H9 (cell line): ENCODE data around the gene MICOS13. TPM values are rescaled to one million over a fixed set of nuclear protein-coding genes. Genes with fewer than 3 reads are reported as not detected.

Source experiments
- DNase-seq: peaks from one replicate; pipeline ENCODE4 v3.0.0-alpha.2; 2017
- H2AFZ ChIP-seq: one replicate; pipeline ENCODE4 v1.6.1; 2013; ENCODE audit warnings: mild to moderate bottlenecking, low read length, control low read depth, moderate library complexity
- H2AK5ac ChIP-seq: 2 replicates; pipeline ENCODE4 v1.6.1; 2013; ENCODE audit warnings: low read length, control low read depth, mixed read lengths; ENCODE audit not compliant: insufficient read length
- H2BK120ac ChIP-seq: one replicate; pipeline ENCODE4 v1.6.1; 2013; ENCODE audit warnings: low read depth, mild to moderate bottlenecking, low read length, control low read depth, inconsistent platforms; ENCODE audit not compliant: poor library complexity, severe bottlenecking
- H2BK12ac ChIP-seq: 2 replicates; pipeline ENCODE4 v1.6.1; 2013; ENCODE audit warnings: low read length, control low read depth, mixed read lengths, low read depth; ENCODE audit not compliant: insufficient read length
- H2BK15ac ChIP-seq: 2 replicates; pipeline ENCODE4 v1.6.1; 2013; ENCODE audit warnings: low read depth, low read length, control low read depth
- H2BK20ac ChIP-seq: one replicate; pipeline ENCODE4 v1.6.1; 2013; ENCODE audit warnings: low read depth, mild to moderate bottlenecking, low read length, control low read depth, inconsistent platforms; ENCODE audit not compliant: poor library complexity, severe bottlenecking
- H2BK5ac ChIP-seq: 2 replicates; pipeline ENCODE4 v1.6.1; 2013; ENCODE audit warnings: low read length, control low read depth, mixed read lengths; ENCODE audit not compliant: insufficient read length
- H3K14ac ChIP-seq: 2 replicates; pipeline ENCODE4 v1.6.1; 2013; ENCODE audit warnings: low read length, control low read depth; ENCODE audit not compliant: insufficient read depth
- H3K18ac ChIP-seq: 2 replicates; pipeline ENCODE4 v1.6.1; 2013; ENCODE audit warnings: low read depth, mild to moderate bottlenecking, mixed read lengths, low read length, control low read depth; ENCODE audit not compliant: insufficient read length
- H3K23ac ChIP-seq: 2 replicates; pipeline ENCODE4 v1.6.1; 2013; ENCODE audit warnings: low read length, control low read depth, mixed read lengths, low read depth; ENCODE audit not compliant: insufficient read length
- H3K23me2 ChIP-seq: 2 replicates; pipeline ENCODE4 v1.6.1; 2013; ENCODE audit warnings: low read depth, mild to moderate bottlenecking, mixed read lengths, low read length, control low read depth; ENCODE audit not compliant: insufficient read length, poor library complexity, severe bottlenecking
- H3K27ac ChIP-seq: 2 replicates; pipeline ENCODE4 v1.5.1; 2013; ENCODE audit warnings: low read length, control low read depth, mixed read lengths, low read depth; ENCODE audit not compliant: insufficient read length
- H3K27me3 ChIP-seq: 2 replicates; pipeline ENCODE4 v1.6.1; 2013; ENCODE audit warnings: low read length, control low read depth, inconsistent platforms; ENCODE audit not compliant: insufficient read depth
- H3K4ac ChIP-seq: 2 replicates; pipeline ENCODE4 v1.6.1; 2013; ENCODE audit warnings: low read depth, mild to moderate bottlenecking, control low read depth, inconsistent platforms, low read length, moderate library complexity
- H3K4me1 ChIP-seq: 2 replicates; pipeline ENCODE4 v1.6.1; 2013; ENCODE audit warnings: low read length, control low read depth, inconsistent platforms; ENCODE audit not compliant: insufficient read depth
- H3K4me2 ChIP-seq: 2 replicates; pipeline ENCODE4 v1.6.1; 2013; ENCODE audit warnings: low read length, control low read depth, mixed read lengths; ENCODE audit not compliant: insufficient read length, insufficient read depth
- H3K56ac ChIP-seq: 2 replicates; pipeline ENCODE4 v1.6.1; 2013; ENCODE audit warnings: low read depth, mild to moderate bottlenecking, mixed read lengths, low read length, control low read depth; ENCODE audit not compliant: insufficient read length
- H3K79me1 ChIP-seq: 2 replicates; pipeline ENCODE4 v1.6.1; 2013; ENCODE audit warnings: low read depth, mild to moderate bottlenecking, moderate library complexity, low read length, control low read depth, inconsistent platforms; ENCODE audit not compliant: insufficient read depth, poor library complexity, severe bottlenecking
- H3K79me2 ChIP-seq: 2 replicates; pipeline ENCODE4 v1.6.1; 2013; ENCODE audit warnings: low read length, control low read depth, inconsistent platforms; ENCODE audit not compliant: insufficient read depth
- H3K9ac ChIP-seq: 2 replicates; pipeline ENCODE4 v1.6.1; 2013; ENCODE audit warnings: low read length, control low read depth, mixed read lengths; ENCODE audit not compliant: insufficient read length; ENCODE audit errors: extremely low read depth
- H3K9me3 ChIP-seq: one replicate; pipeline ENCODE4 v1.6.1; 2013; ENCODE audit warnings: low read depth, low read length, inconsistent platforms; ENCODE audit not compliant: control insufficient read depth
- H3T11ph ChIP-seq: one replicate; pipeline ENCODE4 v1.6.1; 2013; ENCODE audit warnings: mild to moderate bottlenecking, low read length, control low read depth, inconsistent platforms
- H4K20me1 ChIP-seq: one replicate; pipeline ENCODE4 v1.6.1; 2013; ENCODE audit not compliant: control insufficient read depth, insufficient read length, insufficient read depth
- H4K5ac ChIP-seq: 2 replicates; pipeline ENCODE4 v1.6.1; 2013; ENCODE audit warnings: low read depth, mild to moderate bottlenecking, mixed read lengths, low read length, control low read depth; ENCODE audit not compliant: insufficient read length
- H4K8ac ChIP-seq: replicated peaks from 2 replicates; pipeline ENCODE4 v1.6.1; 2013; ENCODE audit warnings: low read length, control low read depth, mixed read lengths, low read depth; ENCODE audit not compliant: insufficient read length
- H4K91ac ChIP-seq: 2 replicates; pipeline ENCODE4 v1.6.1; 2013; ENCODE audit warnings: low read depth, mild to moderate bottlenecking, moderate library complexity, mixed read lengths, low read length, control low read depth; ENCODE audit not compliant: insufficient read length
- H3K27ac Mint-ChIP-seq, 3 experiments: 2 replicates in 2 of 3; 3 replicates in 1 of 3; pipeline ENCODE4 v1.8.0; 2020 to 2021; ENCODE audit warnings: mixed read lengths in 3 of 3, mild to moderate bottlenecking in 1 of 3, moderate library complexity in 1 of 3
- H3K27me3 Mint-ChIP-seq: 2 replicates; pipeline ENCODE4 v1.8.0; 2021; ENCODE audit warnings: low read depth, mild to moderate bottlenecking, moderate library complexity, mixed read lengths
- H3K36me3 Mint-ChIP-seq, 3 experiments: 2 replicates in 2 of 3; 3 replicates in 1 of 3; pipeline ENCODE4 v1.8.0; 2020 to 2021; ENCODE audit warnings: low read depth in 3 of 3, mixed read lengths in 3 of 3; ENCODE audit not compliant: insufficient read depth in 1 of 3
- H3K4me1 Mint-ChIP-seq, 2 experiments: 2 replicates each; pipeline ENCODE4 v1.8.0; 2020; ENCODE audit warnings: mixed read lengths in 2 of 2
- H3K4me3 Mint-ChIP-seq, 2 experiments: 2 replicates in 1 of 2; 3 replicates in 1 of 2; pipeline ENCODE4 v1.8.0; 2020 to 2021; ENCODE audit warnings: mild to moderate bottlenecking in 2 of 2, mixed read lengths in 2 of 2, moderate library complexity in 1 of 2
- H3K9me3 Mint-ChIP-seq, 2 experiments: 2 replicates in 1 of 2; 3 replicates in 1 of 2; pipeline ENCODE4 v1.8.0; 2020; ENCODE audit warnings: mild to moderate bottlenecking in 2 of 2, mixed read lengths in 2 of 2, moderate library complexity in 1 of 2
- CTCF ChIP-seq: fragments of 200-600 bp; sonication (generic); conservative IDR thresholded peaks from 3 replicates; pipeline ENCODE4 v1.8.0; 2021; ENCODE audit warnings: antibody characterized with exemption, mild to moderate bottlenecking
- WGBS: extraction: QIAGEN DNeasy Blood & Tissue Kit; methylation state at CpG from one replicate; pipeline ENCODE4 v1.1.7; 2013; ENCODE audit warnings: missing lambda C conversion rate, low lambda C conversion rate, mixed read lengths; ENCODE audit not compliant: insufficient read length; ENCODE audit errors: extremely low coverage; 5-methylcytosine and 5-hydroxymethylcytosine counted together
- total RNA-seq: library from RNA; stranded (reverse); gene quantifications from 2 replicates; pipeline ENCODE4 v1.2.1, GENCODE V29; 2021

The MICOS13 gene
- total RNA-seq, 1 experiment from 2014 or later, result 23.8 TPM

- Histone ChIP-seq H2BK15ac (no peak overlapping the region), H4K8ac (no peak overlapping the region), H3T11ph (no peak overlapping the region), H3K4ac (no peak overlapping the region), H3K18ac (no peak overlapping the region), H3K23ac (no peak overlapping the region), H2BK5ac (no peak overlapping the region), H3K14ac (no peak overlapping the region; the same call in 1 of the 2 replicates), H3K79me2 (no peaks in the 10 kb centered on the region; the same call in 1 of the 2 replicates), H3K9me3 (no peaks in the 10 kb centered on the region), H2BK20ac (no peak overlapping the region), H3K4me2 (no peak overlapping the region), H4K20me1 (no peaks in the 10 kb centered on the region), H3K79me1 (no peaks in the 10 kb centered on the region), H4K91ac (no peak overlapping the region), H2BK12ac (no peak overlapping the region), H3K23me2 (no peaks in the 10 kb centered on the region), H2AFZ (no peak overlapping the region), H2BK120ac (no peak overlapping the region), H3K9ac (no peak overlapping the region), H3K27me3 (no peaks in the 10 kb centered on the region), H4K5ac (no peak overlapping the region), H3K4me1 (no peaks in the 10 kb centered on the region), H3K56ac (no peak overlapping the region), H3K27ac (no peak overlapping the region), H2AK5ac (no peak overlapping the region)
- TF ChIP-seq CTCF, result no peak
- H3K36me3 Mint-ChIP-seq, result peaks cover 43 to 73% (median 60%) of the 10 kb centered on the region in 3 experiments
- H3K9me3 Mint-ChIP-seq, result peaks cover 0 to 12% of the 10 kb centered on the region in 2 experiments; a peak in 3 of 5 replicates
- WGBS, result no CpG with 5 or more reads among the region's 25 CpGs
- peak overlapping the region in 2 of 3 experiments; percentile 90 to 93; a peak in 4 of 7 replicates for H3K27ac Mint-ChIP-seq
- H3K27me3 Mint-ChIP-seq, result peaks cover 8% of the 10 kb centered on the region; the same call in 1 of the 2 replicates
- no peak overlapping the region for H3K4me3 Mint-ChIP-seq
- peaks cover 0 to 6% of the 10 kb centered on the region in 2 experiments; a peak in 2 of 4 replicates for H3K4me1 Mint-ChIP-seq
- DNase-seq, result peak; percentile 30
These were observed 16.9 kb upstream of the MICOS13 start for GRCh38 chr19:5697022-5697889.
